GM12872 (cell line): ENCODE measurements around the gene TCP11.

Source experiments
- CTCF ChIP-seq: IDR thresholded peaks from 3 replicates; pipeline ENCODE4 v1.5.1; 2011; ENCODE audit warnings: low read depth, mild to moderate bottlenecking, low read length, moderate library complexity; ENCODE audit not compliant: insufficient read depth

The TCP11 gene

GRCh38 chr6:35183935-35184334 lies 42.8 kb upstream of the TCP11 start:
- no peak for TF ChIP-seq CTCF

- TF ChIP-seq CTCF, result no peak
Observed at GRCh38 chr6:35183281-35183680, 42.1 kb upstream of the TCP11 start.

- TF ChIP-seq CTCF, result no peak
Observed at GRCh38 chr6:35181933-35182612, 40.9 kb upstream of the TCP11 start.

GRCh38 chr6:35181308-35181932 lies 40.3 kb upstream of the TCP11 start:
- TF ChIP-seq CTCF, result no peak

- TF ChIP-seq CTCF, result no peak
Observed at GRCh38 chr6:35179901-35180535, 38.9 kb upstream of the TCP11 start.

- TF ChIP-seq CTCF, result peak; percentile 38
Observed at GRCh38 chr6:35178932-35179832, 38.0 kb upstream of the TCP11 start.

GRCh38 chr6:35178012-35178411 lies 36.9 kb upstream of the TCP11 start:
- no peak for TF ChIP-seq CTCF
